Stimulated activated CD8-positive, alpha-beta memory T cell treated with anti-CD3 and anti-CD28 coated beads, Interleukin-15, amount 100 ng/mL, for 1 hour (primary cell): ENCODE data around the gene GOLGA8N.
A peak's percentile ranks its signal among the peaks of the same experiment; 100 is the strongest.
"Not testable (repeated sequence)": the region's sequence is repeated elsewhere in the genome, so short reads cannot be mapped to it uniquely, and the experiment has no call there.

Experiments
- DNase-seq: peaks from one replicate; pipeline ENCODE4 v3.0.0-alpha.2; 2020; ENCODE audit warnings: low read depth

The GOLGA8N gene

DNA sequence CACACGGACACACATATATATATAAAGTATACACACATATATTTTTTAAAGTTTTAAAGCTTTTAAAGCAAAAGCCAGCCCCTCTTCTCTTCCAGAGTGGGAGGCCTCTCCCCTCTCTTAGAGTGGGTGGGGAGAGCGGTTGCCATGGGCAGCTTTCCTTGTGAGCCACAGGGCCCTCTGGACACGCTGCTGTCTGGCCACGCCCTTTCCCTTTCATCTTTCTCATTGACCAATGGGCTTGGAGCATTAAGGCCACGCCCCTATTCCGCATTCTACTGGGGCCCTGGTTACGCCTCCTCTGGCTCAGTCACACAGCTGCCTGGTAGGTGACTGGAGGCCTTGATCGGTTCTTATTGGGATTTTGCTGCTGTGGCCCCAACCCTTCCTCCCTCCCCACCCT is at the start of gene GOLGA8N:
GOLGA8N (plus strand) TSS at position 306 of the 400 bp plus-strand sequence.
- not testable (repeated sequence) for DNase-seq

DNA sequence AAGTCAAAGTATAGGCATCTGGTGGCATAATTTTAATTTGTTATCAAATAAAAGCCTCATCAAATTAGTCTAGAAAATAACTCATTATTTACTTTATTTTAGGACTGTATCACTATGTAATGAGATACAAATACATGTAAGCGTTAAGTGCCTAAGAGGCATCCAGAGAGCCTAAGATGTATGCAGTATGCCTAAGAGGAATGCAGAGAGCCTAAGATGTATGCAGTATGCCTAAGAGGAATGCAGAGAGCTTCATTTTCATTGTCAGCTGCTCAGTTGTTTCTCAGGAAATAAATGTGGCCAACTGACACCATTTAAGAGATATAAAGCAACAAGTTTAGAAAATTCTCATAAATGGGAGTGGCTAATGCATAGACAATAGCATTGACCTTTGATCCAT is 49.8 kb upstream of the GOLGA8N start:
- DNase-seq: not testable (repeated sequence)

DNA sequence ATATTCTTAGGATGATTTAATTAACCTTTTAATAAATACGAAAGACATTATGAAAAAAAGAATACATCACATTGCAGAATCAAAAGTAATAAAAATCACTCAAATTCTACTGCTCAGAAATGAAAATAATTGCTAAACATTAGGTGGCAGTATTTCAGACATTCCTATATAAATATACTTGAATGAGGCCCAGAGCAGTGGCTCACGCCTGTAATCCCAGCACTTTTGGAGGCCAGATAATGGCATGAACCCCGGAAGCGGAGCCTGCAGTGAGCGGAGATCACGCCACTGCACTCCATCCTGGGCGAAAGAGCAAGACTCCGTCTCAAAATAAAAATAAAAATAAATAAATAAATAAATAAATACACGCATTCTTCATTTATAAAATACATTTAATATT is 48.1 kb upstream of the GOLGA8N start:
- DNase-seq: not testable (repeated sequence)

DNA sequence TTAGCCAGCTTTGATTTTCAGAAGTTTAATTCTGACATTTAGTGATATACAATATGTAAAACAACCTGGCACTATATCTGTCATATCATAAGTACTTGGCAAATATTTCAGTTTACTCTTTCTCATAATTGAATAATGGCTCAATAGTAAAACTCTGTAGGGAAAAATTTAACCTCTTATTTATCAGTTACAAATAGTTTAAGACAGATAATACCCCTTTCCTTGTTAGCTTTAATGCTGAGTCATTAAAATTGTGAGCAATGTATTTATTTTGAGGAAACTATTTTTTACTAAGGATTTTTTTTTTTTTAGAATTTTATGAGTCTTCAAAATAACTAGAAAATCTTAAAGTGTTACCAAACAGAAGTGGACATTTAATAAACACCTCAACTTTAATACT is 38.7 kb upstream of the GOLGA8N start:
- not testable (repeated sequence) for DNase-seq

DNA sequence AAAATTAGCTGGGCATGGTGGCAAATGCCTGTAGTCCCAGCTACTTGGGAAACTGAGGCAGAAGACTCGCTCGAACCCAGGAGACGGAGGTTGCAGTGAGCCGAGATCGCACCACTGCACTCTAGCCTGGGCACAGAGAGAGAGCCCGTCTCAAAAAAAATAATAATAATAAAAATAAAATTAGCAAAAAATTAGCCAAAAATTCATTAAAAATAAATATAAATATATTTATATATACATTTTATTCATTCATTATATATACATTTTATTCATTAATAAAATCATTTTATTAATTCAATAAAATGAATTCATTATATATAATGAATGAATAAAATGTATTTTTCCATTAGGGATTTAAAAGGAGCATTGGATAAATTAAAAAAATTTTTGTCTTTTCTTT is 31.1 kb upstream of the GOLGA8N start:
- DNase-seq: not testable (repeated sequence)

DNA sequence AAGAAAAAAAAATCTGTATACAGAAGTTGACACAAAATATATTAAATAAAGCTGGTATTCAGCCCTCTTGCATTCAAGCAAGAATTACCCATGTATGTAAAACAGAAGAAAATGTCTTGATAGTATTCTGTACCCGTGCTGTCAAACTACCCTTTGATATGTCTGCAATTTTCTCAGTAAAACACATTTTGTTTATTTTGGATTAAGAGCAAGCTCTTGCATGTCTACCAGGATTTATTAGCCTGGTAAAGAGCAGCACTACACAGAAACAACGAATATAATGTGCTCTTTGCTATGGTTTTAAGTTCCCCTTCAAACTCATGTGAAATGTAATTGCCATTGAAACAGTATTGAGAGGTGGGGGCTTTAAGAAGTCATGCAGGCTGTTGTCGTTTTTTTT is 24.3 kb upstream of the GOLGA8N start:
- not testable (repeated sequence) for DNase-seq

DNA sequence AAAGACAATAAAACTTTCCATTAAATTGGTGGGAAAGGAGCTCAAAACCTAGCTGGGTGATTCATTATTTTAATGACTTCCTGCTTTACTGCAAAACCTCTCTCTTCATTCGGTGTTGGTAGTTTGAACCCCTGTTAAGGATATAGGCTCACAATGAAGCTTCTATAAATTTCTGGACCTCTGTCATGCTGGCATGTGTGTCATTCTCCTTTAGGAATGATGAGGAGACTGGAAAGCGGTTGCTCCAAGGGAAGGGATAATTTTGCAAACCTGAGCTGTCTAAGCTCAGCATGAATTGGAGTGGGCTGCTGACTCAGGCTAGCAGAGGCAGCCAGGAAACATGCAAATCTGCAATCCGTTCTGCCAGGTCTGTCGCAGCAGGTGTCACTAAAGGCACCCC is 14.8 kb upstream of the GOLGA8N start:
- DNase-seq: not testable (repeated sequence)

DNA sequence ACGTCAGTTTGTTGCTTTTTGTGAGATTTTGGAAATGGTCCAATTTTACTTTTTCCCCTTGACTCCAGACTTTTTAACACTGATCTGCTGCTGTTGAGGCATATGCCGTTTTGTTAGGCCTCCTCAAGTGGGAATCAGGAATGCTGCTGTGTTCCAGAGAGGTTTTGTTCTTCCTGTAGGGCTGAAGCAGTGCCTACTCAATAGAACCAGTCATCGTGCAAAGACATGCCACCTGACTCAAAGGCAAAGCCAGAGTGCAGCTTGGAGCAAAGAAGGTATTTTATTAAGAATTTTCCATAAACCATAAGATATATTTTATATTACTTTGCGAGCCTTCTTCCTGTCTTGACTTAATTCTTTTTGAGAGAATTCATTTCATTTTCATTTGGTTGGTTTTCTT is 7.4 kb upstream of the GOLGA8N start:
- DNase-seq: not testable (repeated sequence)

DNA sequence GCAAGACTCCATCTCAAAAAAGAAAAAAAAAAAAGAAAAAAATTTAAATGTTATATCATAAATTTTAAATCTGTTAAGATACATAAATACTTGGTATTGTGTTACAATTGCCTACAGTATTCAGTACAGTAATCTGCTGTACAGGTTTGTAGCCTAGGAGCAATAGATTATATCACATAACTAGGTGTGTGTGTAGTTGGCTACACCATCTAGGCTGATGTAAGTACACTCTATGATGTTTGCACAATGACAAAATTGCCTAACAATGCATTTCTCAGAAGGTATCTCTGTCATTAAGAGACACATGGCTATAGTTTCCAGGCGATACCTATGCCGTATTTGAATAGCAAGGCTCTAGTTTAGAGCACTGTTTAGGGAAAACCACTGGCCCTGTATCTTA is 16.3 kb downstream of the GOLGA8N start:
- not testable (repeated sequence) for DNase-seq

DNA sequence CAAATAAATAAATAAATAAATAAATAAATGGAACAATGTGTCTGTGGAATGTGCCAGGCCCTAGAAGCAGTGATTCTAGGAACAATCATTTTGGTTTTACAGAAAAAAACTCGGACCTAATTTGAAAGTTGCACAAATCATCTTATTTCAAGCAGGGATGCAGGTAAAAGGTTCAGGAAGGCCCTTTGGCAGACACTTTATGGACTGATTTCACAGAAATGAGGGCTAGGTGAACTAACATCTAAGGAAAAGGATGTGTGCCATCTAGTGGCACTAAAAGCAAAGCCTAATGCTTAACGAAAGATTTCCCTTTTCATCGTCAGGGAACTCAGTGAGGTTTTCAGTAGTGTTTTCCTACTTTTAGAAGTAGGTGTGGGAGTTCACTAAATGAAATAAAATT is 17.5 kb downstream of the GOLGA8N start:
- not testable (repeated sequence) for DNase-seq

DNA sequence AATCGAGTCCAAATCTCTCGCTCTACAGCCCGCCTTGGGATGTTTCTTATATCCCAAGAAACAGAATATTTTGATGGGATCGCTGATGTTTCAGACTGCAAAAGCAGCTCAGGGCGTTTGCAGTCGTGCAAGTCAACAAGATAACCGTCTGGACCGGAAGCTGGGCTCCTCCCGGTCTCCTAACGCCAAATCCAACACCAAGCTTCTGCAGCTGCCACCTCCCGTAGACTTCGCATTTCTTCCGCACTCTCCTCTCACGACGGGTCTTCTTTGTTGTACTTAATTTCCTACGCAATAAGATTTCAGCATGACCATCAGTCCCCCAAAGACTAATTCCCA is 21.4 kb downstream of the GOLGA8N start:
- not testable (repeated sequence) for DNase-seq

DNA sequence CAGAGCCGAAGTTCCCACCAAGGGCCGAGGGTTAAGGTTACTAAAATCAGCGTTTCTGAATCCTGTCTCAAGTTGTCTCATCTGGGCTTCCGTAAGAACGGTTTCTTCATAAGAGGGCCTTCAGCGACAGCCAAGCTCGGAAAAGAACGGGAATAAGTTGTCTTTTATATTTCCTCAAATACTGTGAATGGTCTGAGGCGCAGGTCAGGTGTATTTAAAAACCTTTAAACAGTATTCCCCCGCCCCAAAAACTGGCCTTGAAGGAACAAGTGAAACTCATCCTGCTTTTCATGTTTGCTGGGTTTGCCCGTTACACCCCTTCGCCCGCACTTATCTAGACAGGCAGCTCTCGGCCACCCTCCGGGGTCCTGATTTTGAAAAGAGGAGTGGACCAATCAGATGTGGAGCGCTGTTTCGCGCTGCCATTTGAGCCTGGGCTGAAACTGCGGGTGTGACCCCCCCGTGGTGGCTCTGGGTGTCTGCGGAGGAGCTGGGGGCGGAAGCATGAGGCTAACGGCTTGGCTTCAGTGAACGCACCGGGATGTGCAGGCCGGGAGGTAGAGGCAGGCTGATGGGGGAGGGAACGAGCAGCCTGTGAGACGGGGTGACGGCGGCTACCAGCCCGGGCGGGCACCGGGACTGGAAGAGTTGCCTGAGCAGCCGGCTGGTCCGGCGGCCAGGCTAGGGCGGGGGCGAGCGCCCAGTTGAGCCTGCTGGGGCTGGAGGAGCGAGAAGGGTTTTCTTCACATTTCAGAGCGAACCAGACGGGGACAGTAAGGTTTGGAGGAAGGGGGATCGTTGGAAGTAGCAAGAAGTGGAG is 22.0 kb downstream of the GOLGA8N start, which contains the start of gene ARHGAP11A:
ARHGAP11A (plus strand) TSS at position 454 of the 820 bp plus-strand sequence. CDS start 708 bp downstream, outside the sequence.
- peak; percentile 72 for DNase-seq

DNA sequence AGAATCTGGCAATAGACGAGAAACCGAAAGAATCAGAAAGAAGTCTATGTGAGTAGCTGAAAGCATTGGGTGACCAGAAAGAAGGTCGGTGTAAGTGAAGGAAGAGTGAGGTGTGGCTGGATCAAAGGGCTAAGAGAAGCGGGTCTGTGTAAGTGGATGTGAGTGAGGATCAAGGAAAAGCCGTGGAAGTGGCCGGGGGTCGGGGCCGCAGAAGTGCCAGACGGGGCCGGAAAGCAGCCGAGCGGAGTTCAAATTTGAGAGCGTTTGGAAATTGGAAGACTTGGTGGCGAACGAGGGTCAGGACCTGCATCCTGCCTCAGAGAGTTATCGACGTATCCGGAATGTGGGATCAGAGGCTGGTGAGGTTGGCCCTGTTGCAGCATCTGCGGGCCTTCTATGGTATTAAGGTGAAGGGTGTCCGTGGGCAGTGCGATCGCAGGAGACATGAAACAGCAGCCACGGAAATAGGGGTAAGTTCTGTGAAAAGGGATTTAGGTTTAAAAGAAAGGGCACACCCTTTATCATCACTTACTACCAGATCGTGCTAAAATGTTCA is 22.7 kb downstream of the GOLGA8N start:
- not testable (repeated sequence) for DNase-seq

DNA sequence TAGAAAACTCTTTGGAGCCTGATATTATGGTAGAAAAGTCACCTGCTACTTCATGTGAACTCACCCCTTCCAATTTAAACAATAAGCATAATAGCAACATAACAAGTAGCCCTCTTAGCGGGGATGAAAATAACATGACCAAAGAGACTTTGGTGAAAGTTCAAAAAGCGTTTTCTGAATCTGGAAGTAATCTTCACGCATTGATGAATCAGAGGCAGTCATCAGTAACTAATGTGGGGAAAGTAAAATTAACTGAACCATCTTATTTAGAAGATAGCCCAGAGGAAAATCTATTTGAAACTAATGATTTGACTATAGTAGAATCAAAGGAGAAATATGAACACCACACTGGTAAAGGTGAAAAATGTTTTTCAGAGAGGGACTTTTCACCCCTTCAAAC is 43.2 kb downstream of the GOLGA8N start:
- DNase-seq: no peak

DNA sequence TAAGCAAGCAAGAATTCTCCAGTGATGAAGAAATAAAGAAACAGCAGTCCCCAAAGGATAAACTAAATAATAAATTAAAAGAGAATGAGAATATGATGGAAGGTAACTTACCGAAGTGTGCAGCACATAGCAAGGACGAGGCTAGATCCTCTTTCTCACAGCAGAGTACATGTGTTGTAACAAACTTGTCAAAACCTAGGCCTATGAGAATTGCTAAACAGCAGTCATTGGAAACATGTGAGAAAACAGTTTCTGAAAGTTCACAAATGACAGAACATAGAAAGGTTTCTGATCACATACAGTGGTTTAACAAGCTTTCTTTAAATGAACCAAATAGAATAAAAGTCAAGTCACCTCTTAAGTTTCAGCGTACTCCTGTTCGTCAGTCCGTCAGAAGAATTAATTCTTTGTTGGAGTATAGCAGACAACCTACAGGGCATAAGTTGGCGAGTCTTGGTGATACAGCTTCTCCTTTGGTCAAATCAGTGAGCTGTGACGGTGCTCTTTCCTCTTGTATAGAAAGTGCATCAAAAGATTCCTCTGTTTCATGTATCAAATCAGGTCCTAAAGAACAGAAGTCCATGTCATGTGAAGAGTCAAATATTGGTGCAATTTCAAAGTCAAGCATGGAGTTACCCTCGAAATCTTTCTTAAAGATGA is 43.8 kb downstream of the GOLGA8N start:
- no peak for DNase-seq

DNA sequence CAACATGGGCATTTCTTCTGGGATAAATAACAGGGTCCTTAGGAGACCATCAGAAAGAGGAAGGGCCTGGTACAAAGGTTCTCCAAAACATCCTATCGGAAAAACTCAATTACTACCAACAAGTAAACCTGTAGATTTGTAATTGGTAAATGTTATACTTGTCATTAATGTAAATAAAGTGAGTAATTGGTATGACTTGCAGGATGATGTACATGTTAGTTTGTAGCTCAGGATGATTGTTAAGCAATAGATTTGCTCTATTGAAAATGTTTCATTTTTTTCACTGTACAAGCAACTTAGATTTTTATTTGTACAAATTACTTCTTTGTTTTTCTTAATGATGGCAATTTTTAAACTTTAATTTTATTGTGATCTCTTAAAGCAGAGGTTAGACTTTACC is 44.4 kb downstream of the GOLGA8N start:
- no peak for DNase-seq

DNA sequence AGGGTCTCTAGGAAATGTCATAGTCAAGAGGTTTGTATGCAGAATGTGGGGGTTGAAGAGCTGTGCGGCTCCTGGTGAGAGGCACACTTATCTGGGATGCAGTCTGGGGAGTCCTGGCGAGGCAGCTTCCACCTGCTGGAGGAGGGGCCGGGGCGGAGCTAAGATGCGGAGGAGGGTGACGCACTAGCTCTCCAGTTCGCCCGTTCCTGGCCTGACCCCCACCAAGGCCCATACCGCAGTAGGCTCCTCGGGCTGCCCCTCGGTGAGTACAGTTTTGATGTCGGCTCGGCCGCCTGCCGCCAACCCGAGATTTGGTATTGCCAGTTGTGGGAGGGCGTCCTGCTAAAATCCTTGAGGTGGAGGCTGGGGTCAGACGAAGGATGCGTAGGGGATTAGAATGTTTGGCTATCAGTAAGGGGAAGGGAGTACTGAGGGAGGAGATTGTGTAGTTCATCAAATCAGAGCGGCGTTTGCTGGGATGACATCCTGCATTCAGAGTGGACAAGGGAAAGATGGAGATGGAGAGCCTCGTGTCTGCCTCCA is 48.3 kb downstream of the GOLGA8N start, which contains the start of gene SCG5:
SCG5 (plus strand) TSS at position 194 of the 543 bp plus-strand sequence. CDS start 1,883 bp downstream, outside the sequence.
- no peak for DNase-seq

DNA sequence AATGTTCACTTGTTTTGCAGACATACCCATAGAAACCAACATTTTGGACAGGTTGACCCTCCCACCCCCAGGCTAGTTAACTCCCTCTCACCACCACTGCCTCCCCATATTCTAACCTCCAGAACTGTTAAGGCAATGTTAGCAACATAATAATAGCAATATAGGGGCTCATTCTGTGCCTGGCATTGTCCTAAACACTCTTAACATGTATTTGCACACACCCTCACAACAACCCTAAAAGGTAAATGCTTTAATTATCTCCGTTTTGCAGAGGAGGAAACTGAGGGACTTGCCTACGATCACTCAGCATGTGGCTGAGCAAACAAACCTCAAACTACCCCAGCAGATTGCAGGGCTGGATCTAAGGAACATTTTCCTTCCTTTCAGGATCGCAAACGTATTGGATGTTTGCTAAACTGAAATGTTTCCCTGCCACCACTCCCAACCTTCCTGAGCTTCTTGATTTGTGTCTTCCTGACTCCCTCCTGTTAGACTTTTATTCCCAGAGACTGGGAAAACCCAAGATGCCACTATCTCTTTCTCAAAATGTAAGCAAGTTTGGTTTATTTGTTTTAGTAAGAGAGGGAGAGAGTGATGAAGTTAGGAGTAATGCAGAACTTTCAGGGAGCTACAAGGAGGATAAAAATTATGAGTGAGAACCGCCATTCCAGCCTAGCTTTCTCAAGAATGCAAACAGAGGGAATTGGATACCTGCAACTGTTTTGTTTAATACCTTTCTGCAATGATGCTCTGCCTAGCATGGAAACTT is 49.6 kb downstream of the GOLGA8N start:
- DNase-seq: no peak

DNA sequence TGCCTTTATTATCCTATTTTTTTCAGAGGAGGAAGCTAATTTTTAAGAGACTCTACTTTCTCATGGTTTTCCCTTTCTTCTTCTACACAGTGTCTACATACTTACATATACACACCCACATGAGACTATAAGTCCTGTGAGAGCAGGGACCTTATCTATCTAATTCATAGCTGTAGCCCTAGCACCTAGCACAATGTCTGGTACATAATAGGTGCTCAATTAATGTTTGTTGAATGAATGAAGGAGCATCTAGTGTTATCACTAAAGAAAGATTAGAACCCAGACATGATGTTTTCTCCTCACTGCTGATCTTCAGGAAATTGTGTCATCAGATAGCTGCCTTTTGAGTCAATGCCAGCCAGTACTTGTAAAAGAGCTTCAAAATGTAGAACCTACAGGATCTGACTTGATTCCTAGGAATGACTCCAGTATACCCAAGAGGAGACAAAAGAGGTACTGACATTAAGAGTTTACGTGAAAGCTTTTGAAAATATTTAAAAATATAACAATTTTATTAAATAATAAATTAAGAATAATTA is 50.7 kb downstream of the GOLGA8N start:
- no peak for DNase-seq

DNA sequence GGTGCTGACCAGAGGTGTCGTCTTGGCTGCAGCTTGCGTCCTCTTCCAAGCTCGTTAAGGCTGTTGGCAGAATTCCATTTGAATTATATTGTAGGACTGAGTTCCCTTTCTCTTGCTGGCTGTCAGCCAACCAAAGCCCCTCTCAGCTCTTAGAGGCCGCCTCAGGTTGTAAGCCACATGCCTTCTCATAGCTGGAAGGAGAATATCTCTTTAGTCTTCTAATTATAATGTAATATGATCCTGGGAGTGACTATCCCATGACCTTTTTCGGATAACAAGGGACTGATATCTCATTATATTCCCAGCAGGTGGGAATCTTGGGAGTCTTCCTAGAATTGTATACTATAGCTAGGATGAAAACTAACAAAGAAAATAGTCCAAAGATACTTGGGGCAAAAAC is 53.0 kb downstream of the GOLGA8N start:
- DNase-seq: no peak

DNA sequence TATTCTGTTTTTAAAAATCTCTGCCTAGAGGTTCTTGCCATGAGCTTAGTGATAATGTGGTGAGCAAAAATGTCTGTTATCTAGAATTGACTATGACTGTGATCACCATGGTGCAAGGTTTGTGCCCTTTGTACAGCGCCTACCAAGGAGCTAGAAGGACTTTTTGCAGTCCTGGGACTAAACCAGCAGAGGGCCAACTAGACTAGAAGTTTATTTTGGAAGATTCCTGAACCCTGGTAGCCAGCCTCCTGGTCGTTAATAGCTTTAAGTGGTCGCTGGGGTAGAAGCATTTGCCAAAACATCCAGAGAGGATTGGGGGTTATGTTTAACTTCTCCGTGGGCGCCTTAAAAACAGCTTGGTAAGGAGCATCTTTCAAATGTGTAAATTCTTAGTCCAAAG is 56.1 kb downstream of the GOLGA8N start:
- no peak for DNase-seq
